C4-2B (cell line): ENCODE data around the gene CMBL.
"Not testable (repeated sequence)": the region's sequence is repeated elsewhere in the genome, so short reads cannot be mapped to it uniquely, and the experiment has no call there.

Source experiments
- H3K27ac ChIP-seq: fragments of 450-650 bp; 2 replicates; pipeline ENCODE4 v1.5.1; 2017
- ZFX ChIP-seq: fragments of 450-650 bp; IDR thresholded peaks from 2 replicates; pipeline ENCODE4 v1.6.1; 2017
- TF ChIP-seq, protein P1 (sequence below): fragments of 450-650 bp; conservative IDR thresholded peaks from 2 replicates; pipeline ENCODE4 v1.5.1; 2017; ENCODE audit warnings: mild to moderate bottlenecking

Gene CMBL

DNA sequence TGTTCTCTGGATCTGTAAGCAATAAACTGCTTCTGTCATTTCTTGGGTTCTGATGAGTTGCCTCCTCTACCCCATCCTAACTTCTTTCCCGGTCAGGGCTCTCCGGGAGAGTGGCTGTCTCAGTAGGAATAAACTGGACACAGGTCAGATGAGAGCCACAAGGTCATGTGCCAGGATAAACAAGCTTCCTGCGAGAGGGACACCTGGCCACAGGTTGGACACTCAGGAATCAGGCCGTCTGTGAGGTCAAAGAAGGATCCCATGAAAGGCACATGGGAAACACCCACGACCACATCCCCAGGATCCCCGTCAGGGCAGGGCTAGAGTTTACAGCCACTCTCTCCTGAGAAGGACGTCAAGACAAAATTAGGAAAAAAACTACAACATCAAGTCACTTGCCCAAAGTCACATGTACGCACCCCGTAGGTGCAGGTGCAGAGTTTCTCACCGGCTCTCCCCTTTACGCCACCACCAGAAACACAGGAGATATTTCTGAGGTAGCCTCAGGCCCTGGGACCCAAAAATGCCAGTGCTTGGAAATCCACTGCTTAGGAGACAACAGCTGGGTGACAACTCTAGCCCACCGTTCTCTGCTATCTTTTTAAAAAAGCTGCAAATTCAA, 28.9 kb downstream of the CMBL start:
- no peak for TF ChIP-seq ZFX
- TF ChIP-seq, protein P1, sequence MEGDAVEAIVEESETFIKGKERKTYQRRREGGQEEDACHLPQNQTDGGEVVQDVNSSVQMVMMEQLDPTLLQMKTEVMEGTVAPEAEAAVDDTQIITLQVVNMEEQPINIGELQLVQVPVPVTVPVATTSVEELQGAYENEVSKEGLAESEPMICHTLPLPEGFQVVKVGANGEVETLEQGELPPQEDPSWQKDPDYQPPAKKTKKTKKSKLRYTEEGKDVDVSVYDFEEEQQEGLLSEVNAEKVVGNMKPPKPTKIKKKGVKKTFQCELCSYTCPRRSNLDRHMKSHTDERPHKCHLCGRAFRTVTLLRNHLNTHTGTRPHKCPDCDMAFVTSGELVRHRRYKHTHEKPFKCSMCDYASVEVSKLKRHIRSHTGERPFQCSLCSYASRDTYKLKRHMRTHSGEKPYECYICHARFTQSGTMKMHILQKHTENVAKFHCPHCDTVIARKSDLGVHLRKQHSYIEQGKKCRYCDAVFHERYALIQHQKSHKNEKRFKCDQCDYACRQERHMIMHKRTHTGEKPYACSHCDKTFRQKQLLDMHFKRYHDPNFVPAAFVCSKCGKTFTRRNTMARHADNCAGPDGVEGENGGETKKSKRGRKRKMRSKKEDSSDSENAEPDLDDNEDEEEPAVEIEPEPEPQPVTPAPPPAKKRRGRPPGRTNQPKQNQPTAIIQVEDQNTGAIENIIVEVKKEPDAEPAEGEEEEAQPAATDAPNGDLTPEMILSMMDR, result no peak
- H3K27ac ChIP-seq, result no peak overlapping the region

DNA sequence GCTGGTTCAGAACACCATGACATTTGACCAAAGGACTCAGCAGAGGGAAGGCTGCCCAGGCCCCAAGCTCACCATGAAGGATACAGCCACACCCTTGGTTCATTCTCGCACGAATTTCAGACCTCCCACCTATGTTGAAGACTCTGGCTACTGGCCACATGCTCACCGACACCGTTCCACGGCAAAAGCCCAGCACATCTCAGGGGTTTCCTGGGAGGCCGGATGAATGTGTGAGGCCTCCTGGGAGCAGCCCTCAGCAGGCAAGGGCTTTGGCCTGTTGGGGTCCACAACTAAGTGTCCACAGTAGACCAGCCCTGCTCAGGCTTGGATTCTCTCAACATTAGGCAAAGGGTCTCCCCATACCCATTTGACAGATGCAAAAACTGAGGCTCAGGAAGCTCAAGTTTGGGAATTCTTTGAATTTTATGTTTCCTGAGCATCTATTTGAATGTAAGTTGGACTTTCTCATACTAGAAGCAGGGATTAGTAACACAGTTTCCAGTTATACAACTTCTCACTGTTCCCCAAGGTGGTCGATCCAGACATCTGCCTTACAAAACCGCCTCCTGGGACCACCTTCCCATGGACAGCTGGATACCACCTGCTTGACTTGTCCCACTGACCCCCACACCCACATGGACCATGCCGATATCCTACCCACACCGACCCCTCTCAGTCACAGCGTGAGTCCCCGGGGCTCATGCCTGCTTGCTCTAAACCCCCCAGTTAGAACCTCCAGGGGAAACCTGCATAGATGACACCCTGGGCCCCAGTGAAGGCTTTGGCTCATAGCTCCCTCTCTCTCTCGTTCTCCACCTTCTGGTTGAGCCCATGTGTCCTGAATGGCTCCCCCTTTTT, 29.7 kb downstream of the CMBL start:
- TF ChIP-seq ZFX, result no peak
- TF ChIP-seq, protein P1, result no peak

DNA sequence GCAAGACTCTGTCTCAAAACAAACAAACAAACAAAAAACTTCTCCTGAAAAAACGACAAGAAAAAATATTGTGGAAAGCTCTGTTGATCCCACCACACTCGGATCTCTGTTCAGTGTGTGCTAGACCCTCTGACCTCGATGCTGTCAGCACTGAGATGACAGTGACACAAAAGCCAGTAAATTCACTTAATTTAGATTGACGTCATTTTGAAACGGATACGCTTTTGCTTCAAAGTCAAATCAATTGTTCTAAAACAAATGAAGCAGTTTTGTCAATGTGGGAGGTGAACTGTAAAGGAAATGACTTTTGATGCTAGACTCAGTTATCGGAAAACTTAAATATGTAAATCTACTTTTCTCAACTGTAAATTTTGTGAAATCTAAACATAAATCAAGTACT, 31.0 kb downstream of the CMBL start:
- H3K27ac ChIP-seq, result no peak overlapping the region
- TF ChIP-seq, protein P1, result no peak
- no peak for TF ChIP-seq ZFX

More for the DNA sequence above, 29.7 kb downstream of the CMBL start:
- H3K27ac ChIP-seq, result no peak overlapping the region

DNA sequence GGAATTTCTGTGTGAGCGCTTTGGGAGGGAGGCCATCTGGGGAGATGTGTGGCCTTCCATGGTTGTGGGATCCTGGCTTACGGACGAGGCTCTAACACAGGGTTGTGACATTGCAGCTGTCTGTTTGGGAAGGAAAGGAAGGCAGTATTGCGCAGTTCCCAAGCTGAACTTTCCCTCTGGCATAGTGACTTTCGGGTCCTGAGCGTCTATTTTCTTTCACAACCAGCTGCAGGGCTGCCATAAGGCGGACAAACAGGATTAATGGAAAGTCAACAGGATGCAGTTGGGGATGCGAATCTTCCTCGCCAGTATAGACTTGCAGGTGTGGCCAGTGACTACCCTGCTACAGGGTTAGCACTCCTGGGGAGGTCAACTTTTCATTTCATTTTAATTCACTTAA, 31.7 kb downstream of the CMBL start:
- H3K27ac ChIP-seq, result no peak overlapping the region
- TF ChIP-seq ZFX, result no peak
- TF ChIP-seq, protein P1, result no peak

DNA sequence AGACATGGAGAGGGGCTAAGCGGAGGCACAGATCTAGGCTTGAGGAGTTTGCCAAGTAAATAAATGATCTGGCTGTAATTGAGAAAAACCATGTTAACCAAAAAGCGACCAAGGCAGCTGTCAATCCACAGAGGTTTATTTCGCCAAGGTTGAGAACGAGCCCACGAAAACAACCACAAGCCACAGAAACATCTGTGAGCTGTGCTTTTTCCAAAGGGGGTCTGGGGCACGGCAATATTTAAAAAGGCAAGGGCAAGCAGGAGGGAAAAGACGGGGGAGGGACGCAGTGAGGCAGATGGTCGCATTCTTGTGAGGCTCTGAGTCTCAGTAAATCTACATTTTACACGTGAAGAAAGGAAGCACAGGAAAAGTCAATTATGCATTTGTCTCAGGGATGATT, 32.2 kb downstream of the CMBL start:
- no peak for TF ChIP-seq ZFX
- TF ChIP-seq, protein P1, result no peak
- H3K27ac ChIP-seq, result no peak overlapping the region

DNA sequence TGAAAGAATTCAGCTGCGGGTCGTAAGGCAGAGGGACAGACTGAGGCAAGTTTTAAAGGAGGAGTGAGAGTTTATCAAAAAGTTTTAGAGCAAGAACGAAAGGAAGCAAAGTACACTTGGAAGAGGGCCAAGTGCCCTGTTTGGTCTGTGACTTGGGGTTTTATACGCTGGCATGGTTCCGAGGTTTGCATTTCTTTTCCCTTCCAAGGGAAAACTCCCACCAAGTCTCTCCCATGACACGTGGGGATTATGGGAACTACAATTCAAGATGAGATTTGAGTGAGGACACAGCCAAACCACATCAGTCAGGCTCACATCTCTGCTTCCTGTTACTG, 34.9 kb downstream of the CMBL start:
- H3K27ac ChIP-seq, result not testable (repeated sequence)

DNA sequence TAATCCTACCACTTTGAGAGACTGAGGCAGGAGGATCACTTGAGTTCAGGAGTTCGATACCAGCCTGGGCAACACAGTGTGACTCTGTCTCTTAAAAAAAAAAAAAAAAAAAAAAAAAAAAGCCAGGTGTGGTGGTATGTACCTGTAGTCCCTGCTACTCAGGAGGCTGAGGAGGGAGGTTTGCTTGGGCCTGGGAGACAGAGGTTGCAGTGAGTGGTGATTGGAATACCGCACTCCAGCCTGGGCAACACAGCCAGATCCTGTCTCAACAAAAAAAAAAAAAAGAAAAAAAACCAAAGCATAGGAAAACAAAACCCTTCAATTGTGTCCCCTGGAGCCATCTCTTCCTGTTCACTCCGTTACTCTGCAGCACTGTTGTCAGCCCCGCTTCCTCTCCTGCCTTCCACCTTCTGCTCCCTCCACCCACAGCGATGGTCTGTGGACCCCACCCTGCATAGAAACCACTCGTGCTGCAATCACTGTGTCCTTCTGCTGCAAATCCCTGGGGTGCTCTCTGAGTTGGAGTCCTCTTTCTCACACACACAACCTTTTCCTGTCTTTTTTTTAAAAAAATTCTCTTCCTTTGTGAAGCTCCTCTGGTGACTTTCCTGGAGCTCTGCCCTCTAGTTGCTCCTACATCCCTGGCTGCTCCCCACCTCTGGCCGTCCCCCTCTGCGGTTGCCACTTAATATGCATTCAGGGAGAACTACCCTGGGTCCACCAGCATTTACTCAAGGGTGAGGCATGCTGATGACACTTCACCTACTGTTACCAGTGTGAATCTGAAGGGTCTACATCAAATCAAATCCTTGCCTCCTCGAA, 35.4 kb downstream of the CMBL start:
- TF ChIP-seq ZFX, result no peak
- TF ChIP-seq, protein P1, result no peak
- H3K27ac ChIP-seq, result no peak overlapping the region
